Measurements from ENCODE around the gene ATP6V0A4.

ATP6V0A4 gene

DNA sequence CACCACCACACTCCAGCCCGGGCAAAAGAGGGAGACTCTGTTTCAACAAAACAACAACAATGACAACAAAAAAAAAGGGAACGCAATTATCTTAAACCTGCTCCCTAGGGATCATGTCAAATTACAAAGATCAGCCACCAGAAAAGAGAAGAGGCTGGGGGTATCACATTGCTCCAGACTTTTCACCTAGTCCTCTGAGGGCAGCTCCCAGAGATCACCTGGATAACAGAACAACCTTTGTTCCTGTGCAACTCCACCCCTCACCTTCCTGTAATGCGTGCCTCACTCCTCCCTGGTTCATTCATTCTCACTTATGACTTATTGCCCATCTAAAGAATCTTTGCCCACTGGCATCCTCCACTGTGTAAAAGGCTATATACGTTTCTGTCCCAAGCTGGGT is 128.6 kb downstream of the ATP6V0A4 start:
- Histone ChIP-seq H3K9ac (ENCODE audit: low read length) (no peak overlapping the region), H3K9me3 (ENCODE audit: control insufficient read depth, insufficient read depth, low read depth, low read length) (peaks cover 7% of the 10 kb centered on the region; the same call in 1 of the 2 replicates), H3K27me3 (ENCODE audit: control insufficient read depth, insufficient read depth, low read length) (no peaks in the 10 kb centered on the region), H3K36me3 (ENCODE audit: control insufficient read depth, insufficient read depth, low read length) (no peaks in the 10 kb centered on the region), H3K4me1 (ENCODE audit: control insufficient read depth, insufficient read depth, low read length) (peaks cover 24% of the 10 kb centered on the region), H3K27ac (ENCODE audit: low read depth, low read length) (no peak overlapping the region), H3K4me3 (ENCODE audit: low read depth, low read length) (no peak overlapping the region)

DNA sequence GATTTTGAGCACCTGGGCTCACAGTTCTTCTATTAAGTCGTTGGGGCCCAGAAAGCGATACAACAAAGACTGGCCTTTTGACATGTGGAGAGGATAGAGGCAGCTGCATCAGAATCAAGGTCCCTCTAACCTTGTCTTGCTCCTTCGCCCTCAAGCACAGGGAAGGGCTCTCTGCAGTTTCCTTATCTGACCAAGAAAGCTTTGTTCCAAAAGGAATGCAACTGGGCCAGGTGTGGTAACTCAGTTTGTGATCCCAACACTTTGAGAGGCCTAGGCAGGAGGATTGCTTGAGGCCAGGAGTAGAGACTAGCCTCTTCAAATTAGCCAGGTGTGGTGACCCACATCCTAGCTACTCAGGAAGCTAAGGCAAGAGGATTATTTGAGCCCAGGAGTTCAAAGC is 129.1 kb downstream of the ATP6V0A4 start:
- H3K9me3 ChIP-seq (ENCODE audit: control insufficient read depth, insufficient read depth, low read depth, low read length), result peaks cover 7% of the 10 kb centered on the region; the same call in 1 of the 2 replicates
- no peak overlapping the region for H3K27ac ChIP-seq (ENCODE audit: low read depth, low read length)
- no peak overlapping the region for H3K9ac ChIP-seq (ENCODE audit: low read length)
- peaks cover 24% of the 10 kb centered on the region for H3K4me1 ChIP-seq (ENCODE audit: control insufficient read depth, insufficient read depth, low read length)
- no peaks in the 10 kb centered on the region for H3K36me3 ChIP-seq (ENCODE audit: control insufficient read depth, insufficient read depth, low read length)
- no peaks in the 10 kb centered on the region for H3K27me3 ChIP-seq (ENCODE audit: control insufficient read depth, insufficient read depth, low read length)
- H3K4me3 ChIP-seq (ENCODE audit: low read depth, low read length), result no peak overlapping the region

DNA sequence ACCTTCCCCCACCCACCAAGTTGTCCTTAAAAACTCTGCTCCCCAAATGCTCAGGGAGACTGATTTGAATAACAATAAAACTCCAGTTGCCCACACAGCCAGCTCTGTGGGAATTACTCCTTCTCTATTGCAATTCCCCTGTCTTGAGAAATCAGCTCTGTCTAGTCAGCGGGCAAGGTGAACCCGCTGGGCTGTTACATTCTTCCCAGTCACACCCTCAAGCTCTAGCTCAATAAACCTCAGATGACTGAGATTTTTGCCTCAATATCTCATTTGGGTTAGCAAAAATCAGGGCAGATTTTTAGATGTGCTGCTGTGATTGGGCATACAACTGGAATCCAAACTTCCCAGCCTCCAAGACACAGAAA is 129.8 kb downstream of the ATP6V0A4 start:
- Histone ChIP-seq H3K4me1 (ENCODE audit: control insufficient read depth, insufficient read depth, low read length) (peaks cover 32% of the 10 kb centered on the region), H3K27me3 (ENCODE audit: control insufficient read depth, insufficient read depth, low read length) (no peaks in the 10 kb centered on the region), H3K9me3 (ENCODE audit: control insufficient read depth, insufficient read depth, low read depth, low read length) (peaks cover 7% of the 10 kb centered on the region; the same call in 1 of the 2 replicates), H3K4me3 (ENCODE audit: low read depth, low read length) (no peak overlapping the region; the same call in 1 of the 2 replicates), H3K27ac (ENCODE audit: low read depth, low read length) (no peak overlapping the region), H3K9ac (ENCODE audit: low read length) (no peak overlapping the region), H3K36me3 (ENCODE audit: control insufficient read depth, insufficient read depth, low read length) (no peaks in the 10 kb centered on the region)

DNA sequence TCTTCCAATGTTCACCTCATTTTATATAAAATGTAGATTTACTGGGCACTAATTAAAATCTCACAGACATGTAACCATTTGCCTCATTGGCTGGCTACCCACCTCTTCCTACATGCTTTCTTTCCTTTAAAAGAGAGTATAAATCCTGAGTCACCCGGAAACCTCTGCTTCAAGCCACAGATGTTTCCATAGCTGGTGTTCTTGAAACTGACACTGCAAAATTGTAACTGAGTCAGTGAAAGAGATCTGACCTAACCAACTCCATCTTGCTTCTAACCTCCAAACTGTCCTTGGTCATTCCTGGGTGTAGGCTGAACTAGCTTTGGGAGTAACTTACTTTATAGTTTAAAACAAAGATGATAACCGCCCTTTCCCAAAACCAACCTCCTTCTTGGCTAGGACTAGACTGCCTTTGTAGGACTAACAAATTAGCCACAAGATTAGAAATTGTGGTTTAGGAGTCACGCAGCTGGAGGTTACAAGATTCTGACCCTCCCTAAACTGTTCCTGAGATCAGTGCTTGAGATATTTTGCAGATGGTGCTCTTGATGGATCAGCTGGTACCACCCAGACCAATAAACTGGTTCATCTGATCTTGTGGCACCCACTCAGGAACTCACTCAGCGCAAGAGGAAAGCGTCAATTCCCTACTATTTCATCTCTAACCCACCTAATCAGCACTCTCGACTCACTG is 130.3 kb downstream of the ATP6V0A4 start:
- Histone ChIP-seq H3K4me1 (ENCODE audit: control insufficient read depth, insufficient read depth, low read length) (peaks cover 37% of the 10 kb centered on the region), H3K27me3 (ENCODE audit: control insufficient read depth, insufficient read depth, low read length) (no peaks in the 10 kb centered on the region), H3K27ac (ENCODE audit: low read depth, low read length) (no peak overlapping the region), H3K4me3 (ENCODE audit: low read depth, low read length) (no peak overlapping the region), H3K36me3 (ENCODE audit: control insufficient read depth, insufficient read depth, low read length) (no peaks in the 10 kb centered on the region), H3K9ac (ENCODE audit: low read length) (no peak overlapping the region), H3K9me3 (ENCODE audit: control insufficient read depth, insufficient read depth, low read depth, low read length) (peaks cover 7% of the 10 kb centered on the region; the same call in 1 of the 2 replicates)

DNA sequence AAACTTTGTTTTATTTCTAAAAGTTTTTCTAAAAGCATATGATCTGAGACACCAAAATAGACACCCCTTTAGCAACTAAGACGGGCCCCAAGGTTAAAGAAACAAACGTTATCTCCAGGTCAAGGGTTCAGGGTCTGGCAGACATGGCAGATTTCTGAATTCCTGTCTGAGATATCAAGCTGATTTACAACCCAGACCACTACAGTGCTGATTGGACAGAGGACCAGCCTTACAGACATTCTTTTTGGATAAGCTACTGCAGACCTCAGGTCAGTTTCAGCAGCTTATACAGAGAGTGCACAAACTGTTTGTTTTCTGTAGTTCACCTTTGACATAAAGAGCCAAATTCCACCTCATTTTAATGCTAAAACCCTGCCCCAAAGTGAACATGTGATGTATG is 131.6 kb downstream of the ATP6V0A4 start:
- no peaks in the 10 kb centered on the region for H3K27me3 ChIP-seq (ENCODE audit: control insufficient read depth, insufficient read depth, low read length)

DNA sequence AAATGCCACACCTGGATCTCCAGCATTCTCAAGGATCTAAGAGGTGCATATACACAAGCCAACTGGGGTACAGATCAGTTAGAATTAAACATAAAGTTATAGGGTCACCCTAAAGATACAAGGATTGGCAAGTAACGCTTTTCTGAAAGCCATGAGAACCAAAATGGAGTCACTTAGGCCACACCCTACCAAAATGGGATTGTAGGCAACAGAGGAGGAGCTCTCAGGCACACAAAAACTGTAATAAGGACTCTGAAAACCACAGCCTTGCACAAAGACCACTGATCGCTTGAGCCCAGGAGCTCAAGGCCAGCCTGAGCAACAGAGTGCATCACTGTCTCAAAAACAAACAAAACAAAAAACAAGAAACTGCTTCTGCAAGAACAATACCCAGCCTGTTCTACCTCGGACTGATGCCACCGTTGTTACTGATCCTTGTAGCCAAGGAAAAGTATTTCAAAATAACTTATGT is 132.3 kb downstream of the ATP6V0A4 start:
- H3K9me3 ChIP-seq (ENCODE audit: control insufficient read depth, insufficient read depth, low read depth, low read length), result peaks cover 7% of the 10 kb centered on the region; the same call in 1 of the 2 replicates
- H3K27me3 ChIP-seq (ENCODE audit: control insufficient read depth, insufficient read depth, low read length), result no peaks in the 10 kb centered on the region
- H3K4me3 ChIP-seq (ENCODE audit: low read depth, low read length), result no peak overlapping the region
- H3K4me1 ChIP-seq (ENCODE audit: control insufficient read depth, insufficient read depth, low read length), result peaks cover 42% of the 10 kb centered on the region
- H3K9ac ChIP-seq (ENCODE audit: low read length), result no peak overlapping the region
- H3K27ac ChIP-seq (ENCODE audit: low read depth, low read length), result no peak overlapping the region
- no peaks in the 10 kb centered on the region for H3K36me3 ChIP-seq (ENCODE audit: control insufficient read depth, insufficient read depth, low read length)

More for the DNA sequence above, 131.6 kb downstream of the ATP6V0A4 start:
- Histone ChIP-seq H3K4me3 (ENCODE audit: low read depth, low read length) (no peak overlapping the region), H3K36me3 (ENCODE audit: control insufficient read depth, insufficient read depth, low read length) (no peaks in the 10 kb centered on the region), H3K4me1 (ENCODE audit: control insufficient read depth, insufficient read depth, low read length) (peaks cover 42% of the 10 kb centered on the region), H3K27ac (ENCODE audit: low read depth, low read length) (no peak overlapping the region), H3K9me3 (ENCODE audit: control insufficient read depth, insufficient read depth, low read depth, low read length) (peaks cover 7% of the 10 kb centered on the region; the same call in 1 of the 2 replicates), H3K9ac (ENCODE audit: low read length) (no peak overlapping the region)

DNA sequence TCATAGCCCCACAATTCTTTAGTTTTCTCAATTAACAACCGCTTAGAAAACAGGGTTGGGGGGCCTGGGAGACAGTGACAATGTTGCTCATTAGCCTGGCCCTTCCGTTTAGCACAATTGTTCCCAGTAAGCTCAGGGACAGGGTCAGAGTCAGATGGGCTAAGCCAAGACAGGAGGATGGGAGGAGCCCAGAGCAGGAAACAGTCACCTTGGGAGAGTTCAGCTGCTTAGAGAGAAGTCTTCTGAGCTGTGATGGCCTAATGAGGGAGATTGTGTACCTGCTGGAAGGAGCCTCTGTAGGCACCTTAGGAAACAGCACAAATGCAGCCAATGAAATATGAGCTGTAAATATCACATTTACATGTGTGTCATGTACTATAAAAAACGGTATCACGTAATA is 132.7 kb downstream of the ATP6V0A4 start:
- peak overlapping the region; percentile 26; the same call in 1 of the 2 replicates for H3K4me3 ChIP-seq (ENCODE audit: low read depth, low read length)
- peaks cover 7% of the 10 kb centered on the region; the same call in 1 of the 2 replicates for H3K9me3 ChIP-seq (ENCODE audit: control insufficient read depth, insufficient read depth, low read depth, low read length)
- no peaks in the 10 kb centered on the region for H3K36me3 ChIP-seq (ENCODE audit: control insufficient read depth, insufficient read depth, low read length)
- H3K27ac ChIP-seq (ENCODE audit: low read depth, low read length), result no peak overlapping the region
- no peaks in the 10 kb centered on the region for H3K27me3 ChIP-seq (ENCODE audit: control insufficient read depth, insufficient read depth, low read length)
- peaks cover 42% of the 10 kb centered on the region for H3K4me1 ChIP-seq (ENCODE audit: control insufficient read depth, insufficient read depth, low read length)
- no peak overlapping the region for H3K9ac ChIP-seq (ENCODE audit: low read length)

DNA sequence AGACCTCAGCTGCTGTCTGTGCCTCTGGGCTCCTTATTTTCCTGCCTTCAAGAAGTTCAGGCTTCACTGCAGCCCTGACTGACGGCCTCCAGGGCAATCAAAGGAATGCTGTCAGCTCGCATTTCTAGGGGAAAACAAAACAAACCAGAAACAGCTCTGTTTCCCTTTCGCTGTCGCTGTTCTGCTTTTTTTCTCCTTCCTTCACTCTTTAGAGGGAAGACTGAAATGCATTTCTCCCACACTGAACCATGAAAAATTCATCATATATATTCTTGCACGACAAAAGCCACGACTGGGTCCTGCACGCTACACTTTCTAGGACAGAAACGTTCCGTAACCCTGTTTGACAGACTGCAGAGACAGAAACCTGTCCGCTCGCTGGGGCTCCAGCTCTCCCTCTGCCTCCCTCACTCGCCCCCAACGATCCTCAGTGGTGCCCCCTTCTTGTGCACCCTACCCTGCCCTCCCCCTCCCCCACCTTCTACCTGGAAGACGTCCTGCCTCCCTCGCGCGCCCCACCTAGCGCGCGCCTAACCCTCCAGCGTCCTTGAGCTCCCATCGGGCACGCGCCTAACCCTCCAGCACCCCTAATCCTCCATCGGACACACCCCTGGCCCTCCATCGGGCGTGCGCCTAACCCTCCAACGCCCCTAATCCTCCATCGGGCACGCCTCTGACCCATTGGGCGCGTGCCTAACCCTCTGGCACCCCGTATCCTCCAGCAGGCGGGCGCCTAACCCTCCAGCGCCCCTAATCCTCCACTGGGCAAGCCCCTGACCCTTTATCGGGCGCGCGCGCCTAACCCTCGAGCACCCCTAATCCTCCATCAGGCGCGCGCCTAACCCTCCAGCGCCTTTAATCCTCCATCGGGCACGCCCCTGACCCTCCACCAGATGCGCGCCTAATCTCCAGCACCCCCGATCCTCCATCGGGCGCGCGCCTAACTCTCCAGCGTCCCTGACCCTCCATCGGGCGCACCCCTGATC is 134.0 kb downstream of the ATP6V0A4 start:
- Histone ChIP-seq H3K36me3 (ENCODE audit: control insufficient read depth, insufficient read depth, low read length) (no peaks in the 10 kb centered on the region), H3K27ac (ENCODE audit: low read depth, low read length) (no peak overlapping the region), H3K9ac (ENCODE audit: low read length) (peak overlapping the region; percentile 75), H3K4me1 (ENCODE audit: control insufficient read depth, insufficient read depth, low read length) (peaks cover 42% of the 10 kb centered on the region), H3K27me3 (ENCODE audit: control insufficient read depth, insufficient read depth, low read length) (no peaks in the 10 kb centered on the region), H3K9me3 (ENCODE audit: control insufficient read depth, insufficient read depth, low read depth, low read length) (peaks cover 7% of the 10 kb centered on the region; the same call in 1 of the 2 replicates), H3K4me3 (ENCODE audit: low read depth, low read length) (peak overlapping the region; percentile 67)

DNA sequence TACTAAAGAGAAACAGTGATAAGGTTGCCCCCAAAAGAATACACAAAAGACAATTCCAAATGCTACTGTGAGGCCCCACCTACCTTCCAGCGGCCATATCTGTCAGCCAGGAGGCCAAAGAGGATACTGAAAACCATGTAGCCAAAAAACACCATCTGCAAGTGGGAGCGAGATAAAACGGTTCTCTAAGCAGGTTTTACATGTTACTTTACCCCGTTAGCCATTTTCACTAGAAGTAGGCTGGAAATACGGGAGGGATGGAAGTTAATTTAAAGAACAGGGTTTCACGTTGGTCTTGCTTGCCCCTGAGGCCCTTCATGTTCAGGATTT is 135.0 kb downstream of the ATP6V0A4 start:
- Histone ChIP-seq H3K4me3 (ENCODE audit: low read depth, low read length) (no peak overlapping the region), H3K36me3 (ENCODE audit: control insufficient read depth, insufficient read depth, low read length) (no peaks in the 10 kb centered on the region), H3K27me3 (ENCODE audit: control insufficient read depth, insufficient read depth, low read length) (no peaks in the 10 kb centered on the region), H3K9me3 (ENCODE audit: control insufficient read depth, insufficient read depth, low read depth, low read length) (peaks cover 3% of the 10 kb centered on the region; the same call in 1 of the 2 replicates), H3K4me1 (ENCODE audit: control insufficient read depth, insufficient read depth, low read length) (peaks cover 36% of the 10 kb centered on the region), H3K27ac (ENCODE audit: low read depth, low read length) (no peak overlapping the region), H3K9ac (ENCODE audit: low read length) (no peak overlapping the region)

DNA sequence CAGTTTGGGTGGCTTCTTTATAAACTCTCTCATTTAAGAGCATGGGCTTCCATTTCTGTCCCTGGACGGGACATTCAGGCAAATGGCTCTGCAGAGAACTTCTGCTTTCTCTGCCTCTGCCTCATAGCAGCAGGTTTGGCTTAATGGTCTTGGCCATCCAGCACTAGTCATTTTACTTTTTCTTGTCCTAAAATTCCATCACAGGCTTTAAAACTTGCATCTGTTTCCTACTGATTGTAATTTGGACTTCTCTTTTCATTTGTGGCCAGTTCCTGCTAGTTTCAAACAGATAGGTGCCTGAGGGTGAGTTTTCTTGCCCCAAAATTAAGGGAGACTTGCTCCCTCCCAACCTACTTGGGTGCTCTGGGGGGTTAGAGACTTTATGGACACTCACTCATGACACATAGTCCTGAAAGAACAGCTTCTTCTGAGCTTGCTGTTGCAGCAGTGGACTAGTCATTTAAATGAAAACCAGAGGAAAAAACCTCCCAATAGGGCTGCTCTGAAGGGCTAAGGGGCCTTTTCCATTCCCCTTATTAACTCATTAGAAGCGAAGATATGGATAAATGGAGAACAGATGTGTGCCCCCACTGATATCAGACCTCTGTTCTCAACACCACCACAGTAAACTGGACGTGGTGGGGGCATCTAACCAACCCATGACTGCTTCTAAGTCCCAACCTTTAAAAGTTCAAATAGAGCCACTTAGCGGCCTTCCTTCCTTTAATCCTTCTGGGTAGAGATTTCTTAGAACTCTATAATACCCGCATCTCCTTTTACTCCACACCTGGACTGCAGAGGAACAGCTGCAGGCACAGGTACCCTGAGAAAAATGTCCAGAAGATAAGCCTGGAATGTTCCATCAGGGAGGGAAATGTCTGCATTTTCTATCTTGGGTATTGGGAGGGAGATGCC is 135.7 kb downstream of the ATP6V0A4 start:
- no peaks in the 10 kb centered on the region for H3K27me3 ChIP-seq (ENCODE audit: control insufficient read depth, insufficient read depth, low read length)
- H3K27ac ChIP-seq (ENCODE audit: low read depth, low read length), result no peak overlapping the region
- H3K4me3 ChIP-seq (ENCODE audit: low read depth, low read length), result no peak overlapping the region
- peaks cover 3% of the 10 kb centered on the region; the same call in 1 of the 2 replicates for H3K9me3 ChIP-seq (ENCODE audit: control insufficient read depth, insufficient read depth, low read depth, low read length)
- no peaks in the 10 kb centered on the region for H3K36me3 ChIP-seq (ENCODE audit: control insufficient read depth, insufficient read depth, low read length)
- no peak overlapping the region for H3K9ac ChIP-seq (ENCODE audit: low read length)
- H3K4me1 ChIP-seq (ENCODE audit: control insufficient read depth, insufficient read depth, low read length), result peaks cover 32% of the 10 kb centered on the region

Data from HUES6 (cell line).